Liver (tissue), 9 donors: ENCODE results near the gene GNB1. TPM values are rescaled to one million over a fixed set of nuclear protein-coding genes. Genes with fewer than 3 reads are reported as not detected.

Source experiments
- DNase-seq: peaks from one replicate; pipeline ENCODE4 v3.0.0-alpha.2; 2017; ENCODE audit warnings: low spot score
- H3K27ac ChIP-seq, 2 donors: one replicate each; pipeline ENCODE4 v1.7.0; 2013; ENCODE audit warnings: inconsistent platforms in 2 of 2, low read length in 2 of 2, control low read depth in 1 of 2, low read depth in 1 of 2, mild to moderate bottlenecking in 1 of 2
- H3K27me3 ChIP-seq, 4 donors: one replicate each; pipeline versions ENCODE4 v1.6.1 to v1.7.0; 2013; ENCODE audit warnings: low read length in 3 of 4, inconsistent platforms in 1 of 4, mild to moderate bottlenecking in 1 of 4, moderate library complexity in 1 of 4; ENCODE audit not compliant: control insufficient read depth in 4 of 4, insufficient read depth in 4 of 4
- H3K36me3 ChIP-seq, 4 donors: one replicate each; pipeline versions ENCODE4 v1.6.1 to v1.7.0; 2013; ENCODE audit warnings: low read length in 3 of 4, mild to moderate bottlenecking in 3 of 4, low read depth in 1 of 4, moderate library complexity in 1 of 4; ENCODE audit not compliant: control insufficient read depth in 4 of 4, insufficient read depth in 3 of 4
- H3K4me1 ChIP-seq, 4 donors: one replicate each; pipeline versions ENCODE4 v1.6.1 to v1.7.0; 2013; ENCODE audit warnings: low read length in 3 of 4, mild to moderate bottlenecking in 3 of 4, moderate library complexity in 1 of 4; ENCODE audit not compliant: control insufficient read depth in 4 of 4, insufficient read depth in 4 of 4
- H3K4me3 ChIP-seq, 3 donors: one replicate each; pipeline versions ENCODE4 v1.6.1 to v1.7.0; 2013; ENCODE audit warnings: low read length in 3 of 3, control low read depth in 1 of 3, low read depth in 1 of 3, mild to moderate bottlenecking in 1 of 3
- H3K9ac ChIP-seq, 2 donors: one replicate each; pipeline ENCODE4 v1.7.0; 2013; ENCODE audit warnings: low read length in 2 of 2, mild to moderate bottlenecking in 2 of 2, moderate library complexity in 2 of 2, control low read depth in 1 of 2, low read depth in 1 of 2
- H3K9me3 ChIP-seq, 4 donors: one replicate each; pipeline versions ENCODE4 v1.6.1 to v1.7.0; 2013; ENCODE audit warnings: low read length in 3 of 4; ENCODE audit not compliant: control insufficient read depth in 4 of 4
- CTCF ChIP-seq: fragments of 150-350 bp; IDR thresholded peaks from 2 replicates; pipeline ENCODE4 v1.5.1; 2017; ENCODE audit warnings: improper control_type of control experiment, low read depth, low read length; ENCODE audit not compliant: missing input control
- EGR1 ChIP-seq, 2 donors: IDR thresholded peaks; 2 replicates each; pipeline ENCODE4 v1.6.1; 2016 to 2018; ENCODE audit warnings: antibody characterized with exemption in 2 of 2, low read depth in 2 of 2
- GABPA ChIP-seq, 2 donors: IDR thresholded peaks in 1 of 2; conservative IDR thresholded peaks in 1 of 2; 2 replicates each; pipeline ENCODE4 v1.6.1; 2016; ENCODE audit warnings: antibody characterized with exemption in 2 of 2, mild to moderate bottlenecking in 1 of 2, moderate library complexity in 1 of 2
- HNF4A ChIP-seq, 2 donors: conservative IDR thresholded peaks; 2 replicates each; pipeline ENCODE4 v1.6.1; 2016; ENCODE audit warnings: antibody characterized with exemption in 2 of 2, mild to moderate bottlenecking in 2 of 2
- JUND ChIP-seq, 2 donors: IDR thresholded peaks; 2 replicates each; pipeline ENCODE4 v1.6.1; 2016; ENCODE audit warnings: antibody characterized with exemption in 2 of 2
- NR2F2 ChIP-seq: IDR thresholded peaks from 2 replicates; pipeline ENCODE4 v1.6.1; 2016; ENCODE audit warnings: antibody characterized with exemption
- RAD21 ChIP-seq, 2 donors: IDR thresholded peaks; 2 replicates each; pipeline ENCODE4 v1.6.1; 2016; ENCODE audit warnings: antibody characterized with exemption in 2 of 2, mild to moderate bottlenecking in 2 of 2
- TAF1 ChIP-seq: conservative IDR thresholded peaks from 2 replicates; pipeline ENCODE4 v1.6.1; 2016; ENCODE audit warnings: antibody characterized with exemption, mild to moderate bottlenecking
- YY1 ChIP-seq: IDR thresholded peaks from 2 replicates; pipeline ENCODE4 v1.6.1; 2016; ENCODE audit warnings: antibody characterized with exemption, mild to moderate bottlenecking
- ZBTB33 ChIP-seq: IDR thresholded peaks from 2 replicates; pipeline ENCODE4 v1.6.1; 2016; ENCODE audit warnings: antibody characterized with exemption
- WGBS: extraction: QIAGEN DNeasy Blood & Tissue Kit; methylation state at CpG from one replicate; pipeline ENCODE4 v1.1.7; 2013; 5-methylcytosine and 5-hydroxymethylcytosine counted together
- polyA plus RNA-seq, 2 donors: library from polyadenylated mRNA; stranded (reverse) in 1 of 2; unstranded in 1 of 2; fragments of 200-250 nt in 1 of 2; fragments of >200 nt in 1 of 2; fragmentation: Nextera tagmentation in 1 of 2; extraction: Ambion mirVana in 1 of 2; gene quantifications; one replicate each; pipeline versions ENCODE4 v1.2.1 to v1.2.3, GENCODE V29; 2013 to 2015
- total RNA-seq, 2 donors: library from RNA; depleted of rRNA; stranded (reverse); fragments of >200 nt; gene quantifications; one replicate each; pipeline ENCODE4 v1.2.3, GENCODE V29; 2014
- donor health status: healthy.
- donor health status: healthy.
- donor health status: healthy.
- donor health status: healthy.
- donor health status: healthy.

Gene GNB1
- total and polyA plus RNA-seq, 4 donors, result 22.3 to 68.5 (median 52.7) TPM

- Histone ChIP-seq H3K36me3 (no peaks in the 10 kb centered on the region), H3K4me1 (peaks cover 4 to 31% (median 20%) of the 10 kb centered on the region in 4 donors), H3K27ac (no peak overlapping the region), H3K9ac (no peak overlapping the region), H3K9me3 (no peaks in the 10 kb centered on the region), H3K4me3 (no peak overlapping the region), H3K27me3 (no peaks in the 10 kb centered on the region)
- TF ChIP-seq JUND (IDR thresholded peaks at IDR 0.05), result no peak
- no peak for TF ChIP-seq YY1
- no peak for TF ChIP-seq EGR1 (IDR thresholded peaks at IDR 0.05; ENCODE audit: low read depth in 2 of 2)
- no peak for TF ChIP-seq HNF4A (conservative IDR thresholded peaks at IDR 0.05)
- no peak for TF ChIP-seq GABPA (IDR thresholded peaks at IDR 0.05 in 1 of 2, conservative IDR thresholded peaks at IDR 0.05 in 1 of 2)
- TF ChIP-seq NR2F2, result no peak
- no peak for TF ChIP-seq RAD21 (IDR thresholded peaks at IDR 0.05)
- WGBS, result 93% methylated on average over 13 of the region's 13 CpGs
- DNase-seq, result no peak
Measured at GRCh38 chr1:1911350-1912041, 20.6 kb upstream of the GNB1 start.

GRCh38 chr1:1910651-1911331 is 19.9 kb upstream of the GNB1 start:
- Histone ChIP-seq H3K9ac (no peak overlapping the region), H3K9me3 (no peaks in the 10 kb centered on the region), H3K4me3 (no peak overlapping the region), H3K27ac (no peak overlapping the region), H3K27me3 (no peaks in the 10 kb centered on the region), H3K4me1 (peaks cover 4 to 31% (median 20%) of the 10 kb centered on the region in 4 donors), H3K36me3 (no peaks in the 10 kb centered on the region)
- WGBS, result 96% methylated on average over 22 of the region's 22 CpGs
- DNase-seq, result no peak
- TF ChIP-seq CTCF (no peak), TAF1 (no peak)

GRCh38 chr1:1910033-1910465 is 19.2 kb upstream of the GNB1 start:
- H3K27ac ChIP-seq, result peak overlapping the region; percentile 86 to 88

More at GRCh38 chr1:1910033-1910465, 19.2 kb upstream of the GNB1 start:
- WGBS, result 66% methylated on average over 6 of the region's 6 CpGs
- H3K27me3 ChIP-seq, result no peaks in the 10 kb centered on the region
- DNase-seq, result no peak
- peak overlapping the region in 2 of 3 donors; percentile 41 to 49 for H3K4me3 ChIP-seq
- H3K9me3 ChIP-seq, result no peaks in the 10 kb centered on the region
- no peaks in the 10 kb centered on the region for H3K36me3 ChIP-seq
- peaks cover 4 to 31% (median 20%) of the 10 kb centered on the region in 4 donors for H3K4me1 ChIP-seq
- TF ChIP-seq HNF4A (conservative IDR thresholded peaks at IDR 0.05) (peak; percentile 62 to 65), ZBTB33 (no peak)
- H3K9ac ChIP-seq, result peak overlapping the region; percentile 63 to 77
